Iris pigment epithelial cell (primary cell): ENCODE measurements around the gene TBCK.
A peak's percentile ranks its signal among the peaks of the same experiment; 100 is the strongest.

Source experiments
- DNase-seq: peaks from one replicate; pipeline ENCODE4 v3.0.0-alpha.2; 2011; ENCODE audit warnings: low read depth

Gene TBCK

DNA sequence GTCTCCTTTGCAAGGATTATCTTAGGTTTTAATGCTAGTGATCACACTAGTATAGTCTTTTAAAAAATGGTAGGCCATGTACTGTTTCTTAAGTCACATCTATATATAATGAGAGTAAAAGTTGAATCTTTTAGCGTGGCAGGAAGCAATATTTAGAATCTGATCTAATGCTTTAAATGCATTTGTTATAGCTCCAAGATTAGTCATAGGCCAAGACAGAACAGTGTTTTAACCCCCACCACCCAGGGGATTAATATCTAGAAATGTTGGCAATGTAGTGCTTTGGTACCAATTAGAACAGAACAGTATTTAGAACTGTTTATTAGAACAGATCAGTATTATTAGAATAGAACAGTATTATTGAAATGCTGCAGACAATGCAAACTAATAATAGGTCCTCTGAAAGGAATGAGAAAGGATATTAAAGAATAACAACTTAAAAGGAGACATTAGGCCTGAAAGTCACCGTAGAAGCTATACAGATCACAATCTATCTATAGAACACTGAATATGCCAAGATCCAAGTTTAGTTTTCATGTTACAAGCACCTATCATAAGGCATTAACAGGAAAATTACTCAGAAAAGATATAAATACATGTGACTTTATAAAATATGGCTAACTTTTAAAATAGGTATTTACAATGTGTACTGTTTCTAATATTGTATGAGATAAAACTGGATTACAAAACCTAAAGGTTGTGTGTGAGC, 274.6 kb downstream of the TBCK start:
- no peak for DNase-seq

DNA sequence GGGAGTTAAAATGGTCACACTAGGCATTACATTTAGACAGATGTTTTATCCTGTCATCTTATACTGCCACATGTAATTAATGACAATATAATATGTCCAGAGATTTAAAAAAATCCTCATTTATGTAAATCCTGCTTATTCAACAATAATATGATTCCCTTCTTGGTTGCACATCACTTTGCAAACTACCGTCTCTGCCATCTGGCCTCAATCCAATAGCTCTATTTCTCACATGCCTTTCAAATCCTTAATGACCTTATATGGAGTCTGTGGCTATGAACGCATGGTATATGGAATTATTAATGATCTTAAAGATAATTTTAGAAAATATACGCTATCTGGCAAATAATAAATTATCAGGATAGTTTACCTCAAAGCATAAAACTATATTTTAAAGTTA, 276.2 kb downstream of the TBCK start:
- peak; percentile 72 for DNase-seq

DNA sequence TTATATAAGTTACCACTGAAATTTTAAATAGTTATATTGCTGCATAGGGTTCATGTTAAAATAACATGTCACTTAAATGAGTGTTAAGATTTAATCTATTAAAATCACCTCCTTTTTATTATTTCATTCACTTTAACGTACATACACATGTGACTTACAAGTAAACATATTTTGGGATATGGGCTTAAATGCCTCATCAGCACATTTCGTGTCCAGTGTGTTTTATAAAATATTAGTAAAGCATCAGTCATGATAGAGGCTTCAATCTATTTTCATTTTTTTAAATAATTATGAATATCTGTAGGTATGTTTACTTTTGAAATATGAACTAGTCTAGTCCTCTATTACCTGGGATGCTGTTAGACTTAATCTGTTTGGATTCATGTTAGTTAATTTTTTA, 277.1 kb downstream of the TBCK start:
- no peak for DNase-seq

DNA sequence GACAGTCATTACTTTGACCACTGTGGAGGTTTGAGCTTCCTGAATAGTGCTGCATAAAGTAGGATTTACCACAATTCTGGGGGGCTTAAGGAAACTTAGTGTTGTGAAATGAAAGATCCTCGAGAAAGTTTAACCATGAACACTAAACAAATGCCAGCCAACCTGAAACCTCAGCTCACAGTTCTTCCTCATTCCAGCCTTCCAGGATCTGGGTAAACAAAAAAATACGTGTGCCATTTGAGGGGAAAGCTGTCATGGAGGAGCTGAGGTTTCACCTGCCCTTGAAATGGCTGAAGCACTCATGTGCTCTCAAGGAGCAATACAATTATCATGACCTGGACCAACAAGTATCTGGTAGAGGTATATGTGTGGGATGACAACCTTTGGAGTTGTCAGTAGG, 278.0 kb downstream of the TBCK start:
- no peak for DNase-seq

DNA sequence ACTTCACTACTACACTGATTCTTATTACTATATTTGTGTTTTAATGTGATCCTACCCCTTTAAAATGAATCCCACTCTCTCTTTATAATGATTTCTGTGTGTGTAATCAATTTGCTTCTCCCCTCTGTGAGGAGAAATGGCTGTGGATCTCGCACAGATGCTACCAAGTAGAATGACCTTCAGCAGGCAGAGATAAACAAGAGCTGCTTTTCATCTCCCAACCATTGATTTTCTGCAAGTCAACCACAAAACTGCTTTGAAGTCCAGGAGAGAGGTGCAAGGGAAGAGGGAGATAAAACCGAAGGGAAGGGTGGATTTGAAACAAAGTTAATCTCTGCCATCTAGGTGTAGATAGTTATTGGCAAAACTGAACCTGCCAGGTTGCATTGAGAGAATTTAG, 279.2 kb downstream of the TBCK start:
- no peak for DNase-seq

DNA sequence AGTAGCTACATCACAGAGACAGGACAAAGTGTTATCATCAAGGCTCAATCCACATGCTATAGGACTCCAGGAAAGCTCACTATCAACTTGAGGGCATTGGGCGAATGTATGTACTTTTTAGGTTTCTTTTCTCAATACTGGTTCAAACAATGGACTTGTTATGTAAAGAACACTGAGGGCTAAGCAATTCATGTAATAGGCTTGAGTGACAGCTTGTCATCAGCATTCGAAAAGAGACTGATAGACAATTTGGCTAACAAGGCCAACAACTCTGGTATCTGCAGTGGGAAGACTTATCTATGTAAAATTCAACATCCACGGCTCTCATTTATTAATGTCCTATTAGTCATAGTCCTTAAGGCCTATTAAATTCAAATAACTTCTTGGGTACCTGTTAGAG, 279.7 kb downstream of the TBCK start:
- no peak for DNase-seq

DNA sequence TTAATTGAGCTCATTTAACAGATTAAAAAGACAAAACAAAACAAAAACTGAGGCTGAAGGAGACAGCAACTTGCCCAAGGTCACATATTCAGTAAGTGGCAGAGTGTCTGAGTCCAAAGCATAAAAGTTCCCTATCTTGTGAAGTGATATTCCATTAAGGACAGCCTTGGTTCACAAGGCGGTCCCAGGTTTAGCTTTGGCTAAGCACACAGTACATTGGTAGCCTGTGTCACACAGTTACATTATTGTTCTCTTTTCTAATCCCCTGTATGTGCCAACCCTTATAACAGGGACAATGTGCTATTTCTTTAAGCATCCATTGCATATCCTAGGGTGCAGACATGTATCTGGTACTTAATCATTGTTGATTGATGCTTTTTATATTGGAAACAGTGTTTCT, 280.8 kb downstream of the TBCK start:
- DNase-seq = no peak

DNA sequence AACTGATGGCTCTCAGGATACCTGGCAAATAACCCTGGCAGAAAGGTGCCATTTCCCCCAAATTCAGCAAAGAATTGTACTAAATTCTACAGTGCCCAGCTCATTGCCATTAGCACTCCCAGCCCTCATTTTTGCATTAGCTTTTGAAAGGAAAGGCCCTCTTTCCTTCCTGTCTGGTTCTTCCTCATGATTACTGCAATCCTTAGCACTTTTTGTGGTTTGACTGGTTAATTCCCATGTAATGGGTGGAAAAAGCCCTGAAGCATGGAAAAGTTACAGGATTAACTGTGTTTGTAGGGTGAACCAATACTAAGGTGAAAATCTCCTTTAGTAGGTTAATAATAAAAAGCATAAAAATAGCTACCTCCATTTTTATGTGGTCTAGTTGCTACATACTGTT, 281.3 kb downstream of the TBCK start:
- no peak for DNase-seq

DNA sequence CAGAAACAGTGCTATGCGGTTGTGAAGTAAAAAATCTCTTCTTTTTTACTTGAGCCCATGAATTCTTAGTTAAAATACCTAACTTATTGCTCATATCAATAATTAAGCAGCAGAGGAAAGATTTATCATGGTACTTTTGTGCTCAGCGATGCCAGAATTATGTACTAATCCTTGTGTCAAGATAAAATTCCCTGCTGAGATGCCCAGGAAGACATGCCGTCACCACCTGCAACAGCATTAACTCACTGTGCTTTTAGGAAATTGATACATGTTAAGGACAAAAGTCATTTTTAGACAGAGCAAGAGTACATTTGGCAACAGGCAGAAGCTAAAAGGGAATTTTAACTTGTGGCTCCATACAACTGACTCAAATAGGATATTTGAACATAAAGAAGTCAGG, 281.8 kb downstream of the TBCK start:
- DNase-seq = peak; percentile 22

DNA sequence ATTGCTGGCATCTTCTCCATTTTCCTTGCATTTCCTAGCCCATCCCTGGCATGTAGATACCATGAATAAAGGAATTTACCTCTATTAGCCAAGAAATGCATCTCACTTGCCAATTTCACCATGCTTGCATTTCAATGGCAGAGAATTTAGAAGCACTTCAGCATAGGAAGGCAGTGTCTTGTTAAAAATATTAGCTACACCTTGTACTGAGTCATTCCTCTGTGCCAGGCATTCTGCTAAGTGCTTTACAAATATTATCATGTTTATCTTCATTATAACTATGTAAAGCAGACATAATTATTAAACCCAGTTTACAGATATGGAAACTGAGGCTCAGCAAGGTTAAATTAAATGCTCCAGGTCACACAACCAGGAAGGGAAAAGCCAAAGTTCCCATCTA, 282.5 kb downstream of the TBCK start:
- DNase-seq = no peak

DNA sequence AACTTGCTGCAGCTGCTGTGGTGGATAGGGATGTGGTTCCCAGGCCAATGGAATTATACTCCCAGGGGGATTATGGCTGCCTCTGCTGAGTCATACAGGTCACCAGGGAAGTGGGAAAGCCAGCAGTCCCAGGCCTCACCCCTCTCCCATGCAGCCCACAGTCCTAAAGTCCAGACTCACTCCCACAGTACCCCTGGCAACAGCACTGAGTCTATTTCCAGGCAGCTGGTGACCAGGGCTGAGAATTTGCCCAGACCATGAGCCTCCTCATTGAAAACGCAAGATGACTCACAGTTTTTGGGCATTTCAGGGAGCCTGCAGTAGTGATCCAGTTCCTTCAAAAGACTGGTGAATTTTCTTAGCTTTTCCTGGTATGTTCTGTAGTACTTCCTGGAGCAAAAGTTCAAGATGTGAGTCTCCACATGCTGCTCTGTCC, 283.1 kb downstream of the TBCK start:
- no peak for DNase-seq

DNA sequence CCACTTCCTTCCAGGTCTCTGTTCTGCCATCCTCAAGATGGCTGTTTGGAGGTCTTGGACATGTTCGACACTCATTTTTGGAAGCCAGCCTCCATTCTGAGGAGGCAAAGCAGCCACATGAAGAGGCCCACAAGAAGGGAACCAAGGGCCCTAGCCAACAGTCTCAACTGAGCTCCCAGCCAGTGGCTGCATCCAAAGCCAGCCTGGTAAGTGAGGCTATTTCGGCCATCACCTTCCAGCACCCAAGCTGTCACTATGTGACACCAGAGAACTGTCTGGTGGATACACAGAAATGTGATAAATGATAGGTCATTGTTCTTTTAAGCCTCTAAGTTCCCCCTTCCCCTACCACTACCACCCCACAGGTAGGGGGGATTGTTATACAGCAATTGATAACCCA, 293.6 kb downstream of the TBCK start:
- DNase-seq = no peak

DNA sequence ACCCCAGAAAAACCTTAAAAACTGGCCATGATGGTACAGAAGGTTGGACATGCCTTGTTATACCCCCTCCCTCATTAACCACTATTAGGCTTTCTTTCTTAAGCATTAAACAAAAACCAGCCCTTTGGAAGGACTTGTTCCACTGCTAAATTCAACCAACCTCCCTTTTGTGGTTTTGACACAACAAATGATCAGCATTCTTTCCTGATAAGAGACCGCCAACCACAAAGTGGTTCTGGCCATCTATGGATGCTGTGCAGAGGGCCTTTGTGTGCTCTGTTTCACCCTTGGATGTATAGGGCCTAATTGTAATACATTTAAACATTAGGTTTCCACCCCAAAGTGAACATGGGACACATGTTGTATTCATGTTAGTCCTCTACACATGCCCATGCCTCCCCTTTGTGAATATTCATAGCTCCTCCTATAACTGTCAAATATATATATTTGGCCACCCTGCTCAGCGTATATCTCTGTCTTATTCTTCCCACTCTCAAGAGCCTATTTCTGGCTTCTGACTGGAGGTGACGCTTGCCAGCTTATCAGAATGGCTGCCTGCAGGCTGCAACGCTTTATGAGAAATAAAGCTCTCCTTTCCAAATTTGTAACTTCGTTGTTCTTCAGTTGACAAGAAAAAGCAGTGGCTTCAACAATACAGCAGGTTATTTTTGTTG, 294.1 kb downstream of the TBCK start:
- no peak for DNase-seq

DNA sequence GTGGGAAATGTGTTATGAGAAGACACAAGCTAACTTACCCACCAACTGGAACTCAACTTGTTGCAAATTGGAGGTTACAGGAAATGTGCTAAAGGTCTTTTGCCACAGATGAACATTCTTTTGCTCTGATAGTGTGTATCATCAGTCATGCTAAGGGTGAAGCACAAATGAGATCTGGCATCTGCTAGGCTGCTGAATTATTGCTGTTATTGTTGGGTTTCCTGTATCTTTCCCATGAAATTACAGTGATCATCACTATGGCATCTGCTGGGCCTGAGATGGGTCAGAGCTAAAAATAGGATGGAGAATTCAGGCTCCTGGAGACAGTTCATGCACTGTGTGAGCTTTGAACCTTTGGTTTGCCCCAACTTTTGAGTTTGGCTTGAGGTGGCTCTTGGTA, 296.2 kb downstream of the TBCK start:
- peak; percentile 4 for DNase-seq

DNA sequence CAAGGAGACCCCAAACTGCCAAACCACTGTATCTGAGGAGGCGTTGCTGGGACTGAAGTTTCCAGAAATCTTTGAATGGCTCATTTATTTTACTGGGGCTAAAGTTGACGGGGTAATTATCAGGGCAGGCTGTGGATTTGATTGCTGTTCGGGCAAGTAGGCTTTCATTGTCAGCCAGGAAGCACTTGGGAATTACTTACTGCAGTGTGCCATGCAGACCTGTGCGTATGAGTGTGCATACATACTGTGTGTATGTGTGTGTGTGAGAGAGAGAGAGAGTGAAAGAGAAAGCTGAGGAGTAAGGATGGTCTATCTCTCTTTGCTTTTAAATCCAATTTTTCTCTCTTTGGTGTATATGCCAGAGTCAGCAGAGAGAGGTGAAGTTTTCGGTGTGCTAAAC, 298.0 kb downstream of the TBCK start:
- DNase-seq = no peak

DNA sequence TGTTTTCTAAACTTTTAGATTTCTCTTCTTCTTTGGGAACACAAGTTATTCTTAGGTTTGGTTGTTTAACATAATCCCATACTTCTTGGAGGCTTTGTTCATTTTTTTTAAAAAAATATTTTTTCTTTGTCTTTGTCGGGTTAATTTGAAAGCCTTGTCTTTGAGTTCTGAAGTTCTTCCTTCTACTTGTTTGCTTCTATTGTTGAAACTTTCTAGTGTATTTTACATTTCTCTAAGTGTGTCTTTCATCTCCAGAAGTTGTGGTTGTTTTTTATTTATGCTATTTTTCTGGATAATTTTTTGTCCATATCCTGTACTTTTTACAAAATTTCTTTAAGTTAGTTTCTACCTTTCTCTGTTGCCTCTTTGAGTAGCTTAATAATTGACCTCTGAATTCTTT, 304.6 kb downstream of the TBCK start:
- no peak for DNase-seq

DNA sequence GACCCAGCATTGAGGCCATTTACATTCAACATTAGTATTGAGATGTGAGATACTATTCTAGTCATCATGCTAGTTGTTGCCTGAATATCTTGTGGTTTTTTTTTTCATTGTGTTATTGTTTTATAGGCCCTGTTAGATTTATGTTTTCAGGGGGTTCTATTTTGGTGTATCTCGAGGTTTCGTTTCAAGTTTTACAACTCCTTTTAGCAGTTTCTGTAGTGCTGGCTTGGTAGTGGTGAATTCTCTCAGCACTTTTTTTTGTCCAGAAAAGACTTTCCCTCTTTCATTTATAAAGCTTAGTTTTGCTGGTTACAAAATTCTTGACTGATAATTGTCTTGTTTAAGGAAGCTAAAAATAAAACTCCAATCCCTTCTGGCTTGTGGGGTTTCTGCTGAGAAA, 305.2 kb downstream of the TBCK start:
- DNase-seq = no peak

DNA sequence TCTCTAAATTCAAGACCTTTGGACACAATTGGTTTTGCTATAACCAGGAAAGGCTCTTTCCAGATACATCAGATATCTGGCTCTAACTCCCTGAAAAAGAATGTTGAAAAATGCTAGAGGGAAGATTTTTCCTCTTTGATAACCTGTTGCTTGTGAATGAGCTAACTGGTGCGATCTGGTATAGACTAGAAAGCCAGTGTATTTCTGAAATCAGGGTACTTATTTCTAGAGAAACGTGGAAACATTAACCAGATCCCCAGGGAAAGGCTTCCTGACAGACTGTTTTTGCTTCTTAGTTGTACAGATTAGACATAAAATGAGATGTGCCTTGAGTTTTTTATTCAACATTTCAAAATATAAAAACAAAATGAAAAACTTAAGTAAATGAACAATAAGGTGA, 313.0 kb downstream of the TBCK start:
- DNase-seq = no peak

DNA sequence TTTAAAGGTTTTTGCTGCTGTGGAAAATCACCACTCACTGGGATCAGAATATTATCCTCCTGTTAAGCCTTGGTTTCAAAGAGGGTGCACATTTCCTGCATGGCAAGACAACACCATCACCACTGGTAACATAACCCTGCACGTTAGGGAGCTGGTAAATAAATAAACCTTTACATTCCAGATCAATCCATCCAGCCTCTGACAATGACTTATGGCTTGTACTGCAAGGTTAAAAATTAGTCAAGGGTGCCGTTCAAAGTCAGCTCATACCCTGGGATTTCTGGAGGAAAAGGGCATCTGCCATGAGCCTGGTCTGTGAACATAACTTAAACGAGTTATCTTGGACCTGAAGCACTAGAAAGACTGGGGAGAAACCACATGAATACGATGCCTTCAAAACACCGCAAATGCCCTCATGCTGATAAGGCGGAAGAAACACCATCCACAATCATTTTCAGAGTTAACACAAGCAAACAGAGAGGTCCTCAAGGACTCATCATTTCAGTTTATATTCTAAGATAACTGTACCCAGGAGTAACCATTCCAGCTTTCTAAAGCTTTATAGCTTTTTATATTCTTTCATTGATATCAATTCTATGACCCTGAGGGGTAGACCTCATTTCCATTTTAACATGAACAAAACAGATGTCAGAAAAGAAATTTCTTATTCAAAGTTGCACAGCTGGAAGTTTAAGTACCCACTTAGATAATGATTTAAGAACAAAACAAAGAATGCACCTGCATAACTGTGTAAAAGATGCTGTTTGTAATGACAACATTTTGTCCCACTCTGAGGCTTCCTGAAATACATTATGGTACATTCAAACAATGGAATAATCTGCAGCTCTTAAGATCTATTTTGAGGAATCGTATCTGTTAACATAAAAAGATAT, 317.6 kb downstream of the TBCK start:
- DNase-seq = no peak

DNA sequence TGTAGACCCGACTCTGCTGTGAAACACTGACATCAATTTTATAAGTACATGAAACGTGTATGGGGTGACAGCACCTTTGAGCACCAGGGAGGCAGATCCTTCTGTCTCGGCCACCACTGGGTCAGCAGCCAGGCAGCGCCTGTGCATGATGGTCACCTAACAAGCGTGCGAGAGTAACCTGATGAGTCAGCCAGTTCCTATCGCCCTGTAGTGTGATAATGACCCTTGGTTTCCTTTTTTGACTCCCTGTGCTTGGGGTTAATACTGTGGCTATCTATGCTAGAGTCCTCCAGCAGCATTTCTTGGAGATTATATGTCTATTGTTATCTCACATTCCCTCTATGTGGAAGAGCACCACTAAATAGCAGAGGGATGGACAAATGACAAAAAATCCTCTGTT, 319.2 kb downstream of the TBCK start:
- no peak for DNase-seq

DNA sequence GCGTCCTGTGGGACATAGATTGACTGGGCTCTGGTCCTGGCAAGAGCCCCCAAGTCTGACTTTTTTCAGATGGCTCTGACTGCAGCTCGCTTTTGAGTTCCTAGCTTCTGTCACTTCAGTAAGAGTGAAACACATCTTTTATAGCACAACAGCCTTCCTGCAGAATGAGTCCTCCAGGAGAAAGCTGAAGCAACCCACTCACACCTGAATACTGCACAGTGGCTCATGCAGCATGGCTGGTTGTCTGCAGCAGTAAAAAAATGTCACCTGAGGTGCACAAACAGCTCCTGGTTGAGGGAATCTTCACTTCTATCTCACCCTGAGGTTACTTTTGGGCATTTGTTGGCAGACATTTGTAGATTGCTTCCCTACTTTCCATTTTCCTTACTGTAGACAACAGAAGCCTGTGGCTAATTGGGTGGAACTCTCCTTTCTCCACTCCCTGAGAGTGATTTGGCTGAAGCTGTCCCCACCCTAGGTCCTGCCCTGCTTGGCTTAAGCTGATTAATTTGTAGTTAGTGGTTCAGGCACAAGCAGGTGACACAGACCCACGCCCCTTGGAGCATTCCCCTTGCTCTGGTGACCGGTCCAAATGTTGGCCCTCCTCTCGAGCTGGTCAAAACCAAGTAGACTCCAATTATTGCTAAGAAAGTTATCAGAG, 321.0 kb downstream of the TBCK start:
- no peak for DNase-seq

DNA sequence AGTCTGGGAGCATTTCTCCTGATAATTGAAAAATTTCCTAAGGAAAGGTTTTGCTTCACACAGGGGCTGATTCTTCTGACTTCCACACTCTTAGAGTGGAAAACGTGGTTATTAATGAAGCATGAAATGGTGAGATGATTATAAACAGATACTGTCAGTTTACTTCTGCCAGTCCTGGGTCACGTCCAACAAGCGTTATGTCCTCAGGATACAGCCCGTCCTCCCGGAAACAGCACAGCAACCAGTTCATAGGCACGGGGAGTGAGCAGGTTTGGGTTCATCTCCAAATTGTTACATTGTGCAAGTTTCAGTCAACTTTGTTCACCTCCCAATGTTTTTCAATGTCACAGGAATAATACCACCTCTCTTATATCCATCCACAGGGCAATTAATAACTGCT, 321.9 kb downstream of the TBCK start:
- no peak for DNase-seq
